A549 (cell line): Measurements from ENCODE around the gene KDM4D. TPM values are rescaled to one million over a fixed set of nuclear protein-coding genes. Genes with fewer than 3 reads are reported as not detected.

Experiments used
- ATAC-seq, 2 experiments: fragments of 200-7000 bp in 1 of 2; fragments of >200 bp in 1 of 2; cut with Nextera tagmentation in 1 of 2; cut with Tn5 transposase in 1 of 2; 3 replicates each; pipeline versions ENCODE4 v1.8.0 to v1.9.1; 2018 to 2020; ENCODE audit warnings: mild to moderate bottlenecking in 1 of 2, moderate library complexity in 1 of 2
- CTCF ChIA-PET: fragments of 300-600 bp; sonication (Branson Sonifier 250); formaldehyde crosslinking; extraction: SDS; loops from one replicate; lab custom pipeline; 2021; ENCODE audit warnings: antibody characterized with exemption, inconsistent platforms; lab: Yijun Ruan, JAX
- POLR2A ChIA-PET: fragments of 350-600 bp; formaldehyde crosslinking; extraction: SDS; loops from one replicate; lab custom pipeline; 2021; ENCODE audit warnings: antibody characterized with exemption, inconsistent platforms; lab: Yijun Ruan, JAX
- DNase-seq, 2 experiments: peaks; one replicate each; pipeline versions ENCODE4 v3.0.0 to v3.0.0-alpha.2; 2011 to 2016; ENCODE audit warnings: low read depth in 1 of 2, low spot score in 1 of 2
- FAIRE-seq: peaks from 2 replicates; lab custom pipeline; 2011; peaks lifted over from hg19 to GRCh38; lab: Jason Lieb, UNC
- H3K27ac ChIP-seq, 2 experiments: fragments of >200 bp; sonication (Bioruptor Twin); formaldehyde crosslinking; 3 replicates each; pipeline ENCODE4 v1.5.1; 2016 to 2017
- H3K4me1 ChIP-seq: fragments of >200 bp; sonication (Bioruptor Twin); formaldehyde crosslinking; 3 replicates; pipeline ENCODE4 v1.6.1; 2016
- H3K4me2 ChIP-seq: fragments of >200 bp; sonication (Bioruptor Twin); formaldehyde crosslinking; 3 replicates; pipeline ENCODE4 v1.6.1; 2016
- H3K4me3 ChIP-seq: fragments of >200 bp; sonication (Bioruptor Twin); formaldehyde crosslinking; 3 replicates; pipeline ENCODE4 v1.5.1; 2016
- H3K9me3 ChIP-seq: fragments of >200 bp; sonication (Bioruptor Twin); formaldehyde crosslinking; 3 replicates; pipeline ENCODE4 v1.6.1; 2016
- BHLHE40 ChIP-seq: IDR thresholded peaks from 2 replicates; pipeline ENCODE4 v1.6.1; 2012; ENCODE audit warnings: low read depth, low read length, inconsistent platforms
- CBX8 ChIP-seq: fragments of 200-600 bp; sonication (generic); IDR thresholded peaks from 2 replicates; pipeline ENCODE4 v1.6.1; 2016
- CEBPB ChIP-seq, 2 experiments: fragments of >200 bp in 1 of 2; sonication (Bioruptor Twin) in 1 of 2; formaldehyde crosslinking in 1 of 2; IDR thresholded peaks; 2 replicates each; pipeline ENCODE4 v1.6.1; 2012 to 2016
- CHD2 ChIP-seq: fragments of 150-350 bp; IDR thresholded peaks from 2 replicates; pipeline ENCODE4 v1.6.1; 2014; ENCODE audit warnings: low read length; ENCODE audit not compliant: partially characterized antibody
- CHD4 ChIP-seq: fragments of 200-600 bp; sonication (generic); IDR thresholded peaks from 2 replicates; pipeline ENCODE4 v1.6.1; 2016; ENCODE audit warnings: antibody characterized with exemption, mild to moderate bottlenecking, borderline replicate concordance
- E2F6 ChIP-seq: IDR thresholded peaks from 2 replicates; pipeline ENCODE4 v1.6.1; 2012; ENCODE audit warnings: low read depth, borderline replicate concordance
- EHMT2 ChIP-seq: fragments of 200-600 bp; sonication (generic); IDR thresholded peaks from 2 replicates; pipeline ENCODE4 v1.6.1; 2016; ENCODE audit warnings: antibody characterized with exemption, low read depth, mild to moderate bottlenecking, moderate library complexity
- ELK1 ChIP-seq: fragments of 150-350 bp; IDR thresholded peaks from 2 replicates; pipeline ENCODE4 v1.6.1; 2014; ENCODE audit warnings: low read depth, mild to moderate bottlenecking, low read length
- EP300 ChIP-seq, 2 experiments: fragments of >200 bp; sonication (Bioruptor Twin); formaldehyde crosslinking; IDR thresholded peaks; 2 replicates in 1 of 2; 3 replicates in 1 of 2; pipeline ENCODE4 v1.6.1; 2016 to 2017
- FOSL2 ChIP-seq, 2 experiments: fragments of 450-650 bp in 1 of 2; fragments of >200 bp in 1 of 2; sonication (Bioruptor Twin) in 1 of 2; formaldehyde crosslinking; IDR thresholded peaks; 2 replicates each; pipeline versions ENCODE4 v1.5.0 to v1.6.1; 2016 to 2020; ENCODE audit warnings: mild to moderate bottlenecking in 1 of 2, moderate library complexity in 1 of 2
- FOXS1 ChIP-seq: fragments of 250-450 bp; sonication (Bioruptor Pico); IDR thresholded peaks from 2 replicates; pipeline ENCODE4 v1.5.0; 2020; ENCODE audit warnings: mild to moderate bottlenecking, moderate library complexity
- GATA3 ChIP-seq: IDR thresholded peaks from 2 replicates; pipeline ENCODE4 v1.6.1; 2012; ENCODE audit warnings: borderline replicate concordance
- KDM1A ChIP-seq: fragments of 200-600 bp; sonication (generic); IDR thresholded peaks from 2 replicates; pipeline ENCODE4 v1.6.1; 2016; ENCODE audit warnings: low read depth, mild to moderate bottlenecking
- MAFK ChIP-seq: fragments of 450-650 bp; IDR thresholded peaks from 2 replicates; pipeline ENCODE4 v1.6.1; 2014; ENCODE audit not compliant: partially characterized antibody
- MAZ ChIP-seq: fragments of 150-350 bp; IDR thresholded peaks from 2 replicates; pipeline ENCODE4 v1.6.1; 2014; ENCODE audit warnings: antibody characterized with exemption, low read depth, low read length, borderline replicate concordance
- NPAS2 ChIP-seq: fragments of 250-450 bp; sonication (Bioruptor Pico); IDR thresholded peaks from 2 replicates; pipeline ENCODE4 v1.8.0; 2022; ENCODE audit warnings: mild to moderate bottlenecking, moderate library complexity, borderline replicate concordance
- NR3C1 ChIP-seq: fragments of >200 bp; sonication (Bioruptor Twin); formaldehyde crosslinking; IDR thresholded peaks from 3 replicates; pipeline ENCODE4 v1.6.1; 2017
- PHF8 ChIP-seq: fragments of 200-600 bp; sonication (generic); IDR thresholded peaks from 2 replicates; pipeline ENCODE4 v1.6.1; 2016; ENCODE audit warnings: low read depth, mild to moderate bottlenecking, antibody characterized with exemption, moderate library complexity, borderline replicate concordance
- POLR2AphosphoS2 ChIP-seq: conservative IDR thresholded peaks from 2 replicates; pipeline ENCODE4 v1.6.1; 2012; ENCODE audit warnings: low read length, improper control_type of control experiment, inconsistent platforms
- REST ChIP-seq: fragments of 200-600 bp; sonication (generic); IDR thresholded peaks from 2 replicates; pipeline ENCODE4 v1.6.1; 2016; ENCODE audit warnings: antibody characterized with exemption, mild to moderate bottlenecking, moderate library complexity
- USF2 ChIP-seq: fragments of 450-650 bp; IDR thresholded peaks from 2 replicates; pipeline ENCODE4 v1.6.1; 2014; ENCODE audit warnings: antibody characterized with exemption
- ZC3H11A ChIP-seq: fragments of 450-650 bp; IDR thresholded peaks from 2 replicates; pipeline ENCODE4 v1.6.1; 2014; ENCODE audit warnings: antibody characterized with exemption, mild to moderate bottlenecking
- ZNF302 ChIP-seq: fragments of 250-450 bp; sonication (Bioruptor Pico); IDR thresholded peaks from 2 replicates; pipeline ENCODE4 v1.9.0; 2021; ENCODE audit warnings: inconsistent platforms, mild to moderate bottlenecking, moderate library complexity
- WGBS: methylation state at CpG from one replicate; pipeline ENCODE4 v1.1.6; 2017; ENCODE audit errors: missing lambda C conversion rate; 5-methylcytosine and 5-hydroxymethylcytosine counted together
- polyA plus RNA-seq, 4 experiments: library from polyadenylated mRNA; depleted of rRNA in 3 of 4; stranded (reverse); fragments of >200 nt; fragmentation: RNase III in 1 of 4; extraction: RNeasy Plus Mini Kit Qiagen cat#74134 plus additional on column Dnase treatment in 1 of 4; gene quantifications; 2 replicates in 3 of 4; 3 replicates in 1 of 4; pipeline ENCODE4 v1.2.3, GENCODE V29; 2011 to 2017
- TF ChIP-seq, protein P1 (sequence below): fragments of >200 bp; sonication (Bioruptor Twin); formaldehyde crosslinking; IDR thresholded peaks from 3 replicates; pipeline ENCODE4 v1.5.1; 2016

The KDM4D gene
- polyA plus RNA-seq, 2 of the 4 experiments (the other 2 are of a cell fraction) = 0.58 to 1.1 TPM

GRCh38 chr11:95011376-95011775 is 37.9 kb downstream of the KDM4D start:
- Histone ChIP-seq H3K4me3 (no peak overlapping the region), H3K4me2 (no peak overlapping the region), H3K9me3 (no peaks in the 10 kb centered on the region), H3K4me1 (no peaks in the 10 kb centered on the region), H3K27ac (no peak overlapping the region)
- ATAC-seq = no peak
- TF ChIP-seq KDM1A (no peak), CEBPB (IDR thresholded peaks at IDR 0.05) (no peak), CHD4 (no peak), BHLHE40 (no peak), ZNF302 (CRISPR knock-in tag) (no peak), MAFK (peak; percentile 79), GATA3 (no peak), USF2 (no peak), NR3C1 (no peak)
- ChIA-PET POLR2A (no interaction called here), CTCF (no interaction called here)
- DNase-seq = no peak
- no peak for FAIRE-seq

DNA sequence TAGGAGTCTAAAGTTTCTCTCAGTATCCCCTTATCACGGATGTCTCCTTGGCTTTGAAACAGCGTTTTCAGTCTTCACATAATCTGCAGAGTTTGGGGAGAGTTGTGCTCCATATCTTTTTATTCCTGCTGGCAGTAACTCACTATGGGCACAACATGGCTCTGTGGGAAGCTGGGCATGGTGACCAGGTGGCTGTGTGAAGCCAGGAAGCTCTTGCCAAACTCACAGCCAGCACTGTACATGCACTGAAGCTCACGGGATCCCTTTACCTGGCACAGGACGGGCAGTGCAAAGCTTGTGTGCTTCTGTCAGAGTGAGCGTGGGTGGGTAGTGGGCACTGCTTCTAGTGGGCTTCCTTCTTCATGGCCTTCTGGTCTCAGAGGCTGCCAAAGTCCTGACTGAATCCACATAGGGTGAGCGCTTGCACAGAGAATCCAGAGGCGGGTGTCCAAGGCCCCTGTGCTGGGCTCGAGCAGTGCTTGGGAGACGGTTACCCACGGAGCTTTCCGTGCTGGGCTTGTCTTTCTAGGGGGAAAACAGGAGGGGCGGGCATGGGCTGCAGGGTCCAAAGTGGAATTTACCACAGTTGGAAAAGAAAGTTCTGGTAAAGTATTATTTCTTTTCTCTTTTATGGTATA is 40.8 kb downstream of the KDM4D start:
- DNase-seq (no peak), FAIRE-seq (no peak), ATAC-seq (no peak)
- CTCF ChIA-PET = no interaction called here
- POLR2A ChIA-PET = no interaction called here
- Histone ChIP-seq H3K4me3 (no peak overlapping the region), H3K4me1 (no peaks in the 10 kb centered on the region)
- 66% methylated on average over 9 of the region's 12 CpGs for WGBS
- TF ChIP-seq EHMT2 = no peak
- TF ChIP-seq CEBPB (IDR thresholded peaks at IDR 0.05) = no peak
- no peak for TF ChIP-seq FOXS1
- no peak for TF ChIP-seq PHF8
- no peak for TF ChIP-seq GATA3
- no peak for TF ChIP-seq ZNF302 (CRISPR knock-in tag)
- TF ChIP-seq NPAS2 = no peak
- no peak for TF ChIP-seq CBX8
- no peak for TF ChIP-seq REST
- TF ChIP-seq POLR2AphosphoS2 = no peak
- TF ChIP-seq, protein P1, sequence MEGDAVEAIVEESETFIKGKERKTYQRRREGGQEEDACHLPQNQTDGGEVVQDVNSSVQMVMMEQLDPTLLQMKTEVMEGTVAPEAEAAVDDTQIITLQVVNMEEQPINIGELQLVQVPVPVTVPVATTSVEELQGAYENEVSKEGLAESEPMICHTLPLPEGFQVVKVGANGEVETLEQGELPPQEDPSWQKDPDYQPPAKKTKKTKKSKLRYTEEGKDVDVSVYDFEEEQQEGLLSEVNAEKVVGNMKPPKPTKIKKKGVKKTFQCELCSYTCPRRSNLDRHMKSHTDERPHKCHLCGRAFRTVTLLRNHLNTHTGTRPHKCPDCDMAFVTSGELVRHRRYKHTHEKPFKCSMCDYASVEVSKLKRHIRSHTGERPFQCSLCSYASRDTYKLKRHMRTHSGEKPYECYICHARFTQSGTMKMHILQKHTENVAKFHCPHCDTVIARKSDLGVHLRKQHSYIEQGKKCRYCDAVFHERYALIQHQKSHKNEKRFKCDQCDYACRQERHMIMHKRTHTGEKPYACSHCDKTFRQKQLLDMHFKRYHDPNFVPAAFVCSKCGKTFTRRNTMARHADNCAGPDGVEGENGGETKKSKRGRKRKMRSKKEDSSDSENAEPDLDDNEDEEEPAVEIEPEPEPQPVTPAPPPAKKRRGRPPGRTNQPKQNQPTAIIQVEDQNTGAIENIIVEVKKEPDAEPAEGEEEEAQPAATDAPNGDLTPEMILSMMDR = no peak
- no peak for TF ChIP-seq ZC3H11A
- TF ChIP-seq ELK1 = no peak
- no peak for TF ChIP-seq EP300 (IDR thresholded peaks at IDR 0.05)
- no peak for TF ChIP-seq FOSL2 (IDR thresholded peaks at IDR 0.05)
- TF ChIP-seq FOSL2 (CRISPR knock-in tag; IDR thresholded peaks at IDR 0.05) = no peak
- TF ChIP-seq CHD2 = no peak
- TF ChIP-seq MAZ = no peak
- no peak for TF ChIP-seq KDM1A
- no peak for TF ChIP-seq E2F6
- TF ChIP-seq, all 56 proteins: peak for 0
- no peak overlapping the region for H3K27ac ChIP-seq
- H3K4me2 ChIP-seq = no peak overlapping the region
- no peaks in the 10 kb centered on the region for H3K9me3 ChIP-seq
